ENCODE results near the gene SLCO3A1. TPM values are rescaled to one million over a fixed set of nuclear protein-coding genes. Genes with fewer than 3 reads are reported as not detected.

SLCO3A1 gene
- total and polyA plus RNA-seq, 2 of the 8 experiments (the other 6 are each of a cell fraction or from before 2014, with no cell fraction given): 15.1 to 20.4 TPM

- TF ChIP-seq, protein P1, sequence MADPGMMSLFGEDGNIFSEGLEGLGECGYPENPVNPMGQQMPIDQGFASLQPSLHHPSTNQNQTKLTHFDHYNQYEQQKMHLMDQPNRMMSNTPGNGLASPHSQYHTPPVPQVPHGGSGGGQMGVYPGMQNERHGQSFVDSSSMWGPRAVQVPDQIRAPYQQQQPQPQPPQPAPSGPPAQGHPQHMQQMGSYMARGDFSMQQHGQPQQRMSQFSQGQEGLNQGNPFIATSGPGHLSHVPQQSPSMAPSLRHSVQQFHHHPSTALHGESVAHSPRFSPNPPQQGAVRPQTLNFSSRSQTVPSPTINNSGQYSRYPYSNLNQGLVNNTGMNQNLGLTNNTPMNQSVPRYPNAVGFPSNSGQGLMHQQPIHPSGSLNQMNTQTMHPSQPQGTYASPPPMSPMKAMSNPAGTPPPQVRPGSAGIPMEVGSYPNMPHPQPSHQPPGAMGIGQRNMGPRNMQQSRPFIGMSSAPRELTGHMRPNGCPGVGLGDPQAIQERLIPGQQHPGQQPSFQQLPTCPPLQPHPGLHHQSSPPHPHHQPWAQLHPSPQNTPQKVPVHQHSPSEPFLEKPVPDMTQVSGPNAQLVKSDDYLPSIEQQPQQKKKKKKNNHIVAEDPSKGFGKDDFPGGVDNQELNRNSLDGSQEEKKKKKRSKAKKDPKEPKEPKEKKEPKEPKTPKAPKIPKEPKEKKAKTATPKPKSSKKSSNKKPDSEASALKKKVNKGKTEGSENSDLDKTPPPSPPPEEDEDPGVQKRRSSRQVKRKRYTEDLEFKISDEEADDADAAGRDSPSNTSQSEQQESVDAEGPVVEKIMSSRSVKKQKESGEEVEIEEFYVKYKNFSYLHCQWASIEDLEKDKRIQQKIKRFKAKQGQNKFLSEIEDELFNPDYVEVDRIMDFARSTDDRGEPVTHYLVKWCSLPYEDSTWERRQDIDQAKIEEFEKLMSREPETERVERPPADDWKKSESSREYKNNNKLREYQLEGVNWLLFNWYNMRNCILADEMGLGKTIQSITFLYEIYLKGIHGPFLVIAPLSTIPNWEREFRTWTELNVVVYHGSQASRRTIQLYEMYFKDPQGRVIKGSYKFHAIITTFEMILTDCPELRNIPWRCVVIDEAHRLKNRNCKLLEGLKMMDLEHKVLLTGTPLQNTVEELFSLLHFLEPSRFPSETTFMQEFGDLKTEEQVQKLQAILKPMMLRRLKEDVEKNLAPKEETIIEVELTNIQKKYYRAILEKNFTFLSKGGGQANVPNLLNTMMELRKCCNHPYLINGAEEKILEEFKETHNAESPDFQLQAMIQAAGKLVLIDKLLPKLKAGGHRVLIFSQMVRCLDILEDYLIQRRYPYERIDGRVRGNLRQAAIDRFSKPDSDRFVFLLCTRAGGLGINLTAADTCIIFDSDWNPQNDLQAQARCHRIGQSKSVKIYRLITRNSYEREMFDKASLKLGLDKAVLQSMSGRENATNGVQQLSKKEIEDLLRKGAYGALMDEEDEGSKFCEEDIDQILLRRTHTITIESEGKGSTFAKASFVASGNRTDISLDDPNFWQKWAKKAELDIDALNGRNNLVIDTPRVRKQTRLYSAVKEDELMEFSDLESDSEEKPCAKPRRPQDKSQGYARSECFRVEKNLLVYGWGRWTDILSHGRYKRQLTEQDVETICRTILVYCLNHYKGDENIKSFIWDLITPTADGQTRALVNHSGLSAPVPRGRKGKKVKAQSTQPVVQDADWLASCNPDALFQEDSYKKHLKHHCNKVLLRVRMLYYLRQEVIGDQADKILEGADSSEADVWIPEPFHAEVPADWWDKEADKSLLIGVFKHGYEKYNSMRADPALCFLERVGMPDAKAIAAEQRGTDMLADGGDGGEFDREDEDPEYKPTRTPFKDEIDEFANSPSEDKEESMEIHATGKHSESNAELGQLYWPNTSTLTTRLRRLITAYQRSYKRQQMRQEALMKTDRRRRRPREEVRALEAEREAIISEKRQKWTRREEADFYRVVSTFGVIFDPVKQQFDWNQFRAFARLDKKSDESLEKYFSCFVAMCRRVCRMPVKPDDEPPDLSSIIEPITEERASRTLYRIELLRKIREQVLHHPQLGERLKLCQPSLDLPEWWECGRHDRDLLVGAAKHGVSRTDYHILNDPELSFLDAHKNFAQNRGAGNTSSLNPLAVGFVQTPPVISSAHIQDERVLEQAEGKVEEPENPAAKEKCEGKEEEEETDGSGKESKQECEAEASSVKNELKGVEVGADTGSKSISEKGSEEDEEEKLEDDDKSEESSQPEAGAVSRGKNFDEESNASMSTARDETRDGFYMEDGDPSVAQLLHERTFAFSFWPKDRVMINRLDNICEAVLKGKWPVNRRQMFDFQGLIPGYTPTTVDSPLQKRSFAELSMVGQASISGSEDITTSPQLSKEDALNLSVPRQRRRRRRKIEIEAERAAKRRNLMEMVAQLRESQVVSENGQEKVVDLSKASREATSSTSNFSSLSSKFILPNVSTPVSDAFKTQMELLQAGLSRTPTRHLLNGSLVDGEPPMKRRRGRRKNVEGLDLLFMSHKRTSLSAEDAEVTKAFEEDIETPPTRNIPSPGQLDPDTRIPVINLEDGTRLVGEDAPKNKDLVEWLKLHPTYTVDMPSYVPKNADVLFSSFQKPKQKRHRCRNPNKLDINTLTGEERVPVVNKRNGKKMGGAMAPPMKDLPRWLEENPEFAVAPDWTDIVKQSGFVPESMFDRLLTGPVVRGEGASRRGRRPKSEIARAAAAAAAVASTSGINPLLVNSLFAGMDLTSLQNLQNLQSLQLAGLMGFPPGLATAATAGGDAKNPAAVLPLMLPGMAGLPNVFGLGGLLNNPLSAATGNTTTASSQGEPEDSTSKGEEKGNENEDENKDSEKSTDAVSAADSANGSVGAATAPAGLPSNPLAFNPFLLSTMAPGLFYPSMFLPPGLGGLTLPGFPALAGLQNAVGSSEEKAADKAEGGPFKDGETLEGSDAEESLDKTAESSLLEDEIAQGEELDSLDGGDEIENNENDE (IDR thresholded peaks at IDR 0.05; ENCODE audit: insufficient replicate concordance, low read length): no peak
- TF ChIP-seq ASH2L (IDR thresholded peaks at IDR 0.05; ENCODE audit: low read length): no peak
- TF ChIP-seq EGR1 (IDR thresholded peaks at IDR 0.05; ENCODE audit: borderline replicate concordance, low read depth, low read length): no peak
- TF ChIP-seq HDAC2 (IDR thresholded peaks at IDR 0.05; ENCODE audit: borderline replicate concordance in 1 of 2, low read depth in 2 of 2, low read length in 2 of 2): no peak
- no peak for TF ChIP-seq JUND (IDR thresholded peaks at IDR 0.05; ENCODE audit: low read length)
Observed at GRCh38 chr15:91807122-91807521, 46.4 kb upstream of the SLCO3A1 start (continued).
